ENCODE data around the gene SND1.

The SND1 gene

DNA sequence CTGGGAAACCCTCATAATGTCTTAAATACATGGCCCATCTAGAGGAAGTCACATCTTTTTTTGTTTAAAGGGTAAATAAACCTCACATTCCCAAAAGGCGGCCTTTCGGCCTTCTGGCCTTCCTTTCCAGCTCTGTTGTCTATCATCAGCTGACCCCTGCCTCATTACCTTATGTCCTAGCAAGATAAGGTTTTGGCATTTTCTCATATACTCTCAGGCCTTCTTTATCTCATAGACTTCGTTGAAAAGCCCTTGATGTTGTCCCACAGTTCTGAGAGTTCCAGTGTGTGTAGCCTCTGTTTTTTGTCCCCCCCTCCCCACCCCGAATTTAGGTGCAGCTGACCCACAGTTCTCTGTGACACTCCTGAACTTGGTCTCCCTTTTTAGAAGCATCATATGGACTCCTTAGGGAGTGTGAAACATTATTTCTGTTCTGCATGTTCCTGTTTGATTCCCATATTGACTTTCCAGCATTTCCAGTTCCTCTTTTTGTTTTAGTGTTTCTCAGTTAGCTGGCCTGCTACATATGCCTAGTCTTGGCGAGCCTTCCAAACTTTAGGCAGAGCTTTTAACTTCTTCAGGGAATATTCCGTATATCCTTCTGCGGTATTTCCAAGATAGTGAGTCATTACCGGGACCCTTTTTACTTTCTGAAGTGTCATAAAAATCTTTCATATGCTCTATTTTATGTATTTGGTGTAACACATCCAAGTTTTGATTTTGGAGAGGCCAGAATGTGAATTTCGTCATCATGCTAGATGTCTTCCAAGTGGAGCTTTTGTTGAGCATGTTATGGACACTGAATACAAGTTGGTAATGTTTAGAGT, 240.7 kb downstream of the SND1 start:
- in situ Hi-C loops (cut with MboI; ENCODE audit: low pct_unique_long_range_greater_than_20kb, low sequenced_read_pairs, unreplicated experiment): no loop called here
- DNase-seq (ENCODE audit: low spot score): no peak
- TF ChIP-seq, protein P1, sequence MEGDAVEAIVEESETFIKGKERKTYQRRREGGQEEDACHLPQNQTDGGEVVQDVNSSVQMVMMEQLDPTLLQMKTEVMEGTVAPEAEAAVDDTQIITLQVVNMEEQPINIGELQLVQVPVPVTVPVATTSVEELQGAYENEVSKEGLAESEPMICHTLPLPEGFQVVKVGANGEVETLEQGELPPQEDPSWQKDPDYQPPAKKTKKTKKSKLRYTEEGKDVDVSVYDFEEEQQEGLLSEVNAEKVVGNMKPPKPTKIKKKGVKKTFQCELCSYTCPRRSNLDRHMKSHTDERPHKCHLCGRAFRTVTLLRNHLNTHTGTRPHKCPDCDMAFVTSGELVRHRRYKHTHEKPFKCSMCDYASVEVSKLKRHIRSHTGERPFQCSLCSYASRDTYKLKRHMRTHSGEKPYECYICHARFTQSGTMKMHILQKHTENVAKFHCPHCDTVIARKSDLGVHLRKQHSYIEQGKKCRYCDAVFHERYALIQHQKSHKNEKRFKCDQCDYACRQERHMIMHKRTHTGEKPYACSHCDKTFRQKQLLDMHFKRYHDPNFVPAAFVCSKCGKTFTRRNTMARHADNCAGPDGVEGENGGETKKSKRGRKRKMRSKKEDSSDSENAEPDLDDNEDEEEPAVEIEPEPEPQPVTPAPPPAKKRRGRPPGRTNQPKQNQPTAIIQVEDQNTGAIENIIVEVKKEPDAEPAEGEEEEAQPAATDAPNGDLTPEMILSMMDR (IDR thresholded peaks at IDR 0.05; ENCODE audit: extremely low read depth, insufficient read depth, missing control alignments): no peak

DNA sequence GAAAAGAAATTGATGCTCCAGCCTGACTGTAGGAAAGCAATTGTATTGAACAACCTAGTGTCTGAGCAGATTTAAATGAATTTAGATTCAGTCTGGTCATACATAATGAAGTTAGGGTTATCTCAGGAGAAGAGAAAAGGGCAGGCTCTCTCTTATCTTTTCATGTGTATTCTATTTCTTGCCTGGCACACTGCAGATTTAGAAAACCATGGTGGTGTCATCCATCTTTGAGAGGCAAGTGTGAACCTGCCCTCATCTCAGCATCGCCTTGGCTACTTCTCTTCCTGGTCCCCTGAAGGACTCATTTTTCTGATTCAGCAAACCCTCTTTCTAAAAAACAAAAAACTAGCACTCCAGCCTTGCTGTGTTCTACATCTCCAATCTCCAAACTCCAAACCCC, 241.6 kb downstream of the SND1 start:
- DNase-seq (ENCODE audit: low spot score): no peak
- in situ Hi-C loops (cut with MboI; ENCODE audit: low pct_unique_long_range_greater_than_20kb, low sequenced_read_pairs, unreplicated experiment): no loop called here
- TF ChIP-seq, protein P1 (IDR thresholded peaks at IDR 0.05; ENCODE audit: extremely low read depth, insufficient read depth, missing control alignments): no peak

DNA sequence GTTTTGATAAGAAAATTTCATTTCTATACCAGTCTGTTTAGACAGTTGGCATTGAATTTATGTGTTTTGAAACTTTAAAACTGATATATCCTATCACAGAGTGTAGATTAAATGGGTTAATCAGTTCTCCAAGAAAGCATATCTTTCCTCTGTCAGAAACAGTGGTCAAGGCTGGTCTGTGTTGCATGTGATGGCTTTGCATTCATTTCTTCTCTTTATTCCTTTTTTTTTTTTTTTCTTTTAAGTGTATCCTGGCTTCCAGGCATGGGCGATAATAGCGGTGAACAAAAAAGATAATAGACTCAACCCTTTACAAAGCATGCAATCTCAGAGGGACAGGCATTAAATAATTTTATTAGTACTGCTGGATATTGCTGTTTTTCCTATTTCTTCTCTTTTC, 242.6 kb downstream of the SND1 start:
- DNase-seq (ENCODE audit: low spot score): no peak
- TF ChIP-seq, protein P1 (IDR thresholded peaks at IDR 0.05; ENCODE audit: extremely low read depth, insufficient read depth, missing control alignments): no peak
- in situ Hi-C loops (cut with MboI; ENCODE audit: low pct_unique_long_range_greater_than_20kb, low sequenced_read_pairs, unreplicated experiment): no loop called here

DNA sequence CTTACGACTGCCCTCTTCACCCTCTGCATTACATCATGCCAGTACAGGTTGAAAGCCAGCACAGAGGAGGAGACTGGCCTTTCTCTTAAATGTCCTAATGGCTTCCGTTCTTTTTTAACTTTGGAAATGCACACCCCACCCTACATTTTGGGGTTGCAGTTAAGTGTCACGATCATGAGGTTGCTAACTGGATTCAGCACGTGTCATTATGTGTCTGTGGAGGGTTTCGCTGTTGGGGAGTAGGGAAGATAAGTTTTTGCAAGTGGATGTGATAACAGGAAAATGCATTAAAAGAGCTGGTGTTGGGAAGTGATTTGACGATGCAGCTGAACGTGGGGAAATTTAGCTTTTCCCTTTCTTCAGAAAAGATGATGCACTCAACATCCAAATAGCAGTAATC, 243.4 kb downstream of the SND1 start:
- no peak for DNase-seq (ENCODE audit: low spot score)
- TF ChIP-seq, protein P1 (IDR thresholded peaks at IDR 0.05; ENCODE audit: extremely low read depth, insufficient read depth, missing control alignments): no peak
- in situ Hi-C loops (cut with MboI; ENCODE audit: low pct_unique_long_range_greater_than_20kb, low sequenced_read_pairs, unreplicated experiment): no loop called here

DNA sequence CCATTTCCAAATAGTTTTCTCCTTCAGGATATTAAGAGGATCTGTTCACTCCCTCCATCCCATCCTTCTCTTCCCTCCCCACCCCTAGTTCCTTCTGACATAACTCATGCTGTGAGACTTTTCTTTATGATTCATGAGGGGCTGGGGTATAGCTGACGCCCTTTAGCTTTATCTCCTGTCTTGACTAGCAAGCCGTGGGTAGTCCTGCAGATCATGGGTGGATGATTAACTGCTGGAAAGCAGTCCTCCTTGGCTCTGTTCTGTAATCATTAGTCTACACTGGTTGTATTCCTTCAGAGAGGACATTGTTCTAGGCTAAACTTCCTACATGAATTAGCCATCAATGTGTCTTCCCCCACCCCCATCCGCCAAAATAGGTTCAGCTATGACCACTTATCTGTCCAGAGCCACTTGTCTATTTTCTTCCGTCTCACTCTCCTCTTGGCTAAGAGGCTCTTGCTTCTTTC, 243.9 kb downstream of the SND1 start:
- TF ChIP-seq, protein P1 (IDR thresholded peaks at IDR 0.05; ENCODE audit: extremely low read depth, insufficient read depth, missing control alignments): no peak
- no peak for DNase-seq (ENCODE audit: low spot score)
- in situ Hi-C loops (cut with MboI; ENCODE audit: low pct_unique_long_range_greater_than_20kb, low sequenced_read_pairs, unreplicated experiment): no loop called here

DNA sequence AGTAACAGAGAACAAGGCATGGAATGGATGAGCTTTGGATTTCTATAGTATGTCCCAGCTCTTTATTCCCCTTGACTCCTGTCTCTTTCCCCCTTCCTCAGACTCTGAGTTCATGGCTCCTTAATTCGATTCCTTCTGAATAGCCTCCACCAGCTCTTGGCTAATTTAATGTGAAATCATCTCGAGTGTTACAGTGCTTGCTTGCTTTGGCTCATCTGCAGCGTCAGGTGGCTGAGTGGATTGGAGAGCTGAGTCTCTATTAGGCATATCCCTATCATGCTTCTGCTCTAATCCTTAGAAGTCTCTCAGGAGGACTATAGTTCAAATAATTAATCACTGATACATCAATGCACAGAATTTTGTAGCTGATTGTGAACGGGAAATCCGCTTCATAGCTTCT, 244.7 kb downstream of the SND1 start:
- no peak for DNase-seq (ENCODE audit: low spot score)
- in situ Hi-C loops (cut with MboI; ENCODE audit: low pct_unique_long_range_greater_than_20kb, low sequenced_read_pairs, unreplicated experiment): no loop called here
- TF ChIP-seq, protein P1 (IDR thresholded peaks at IDR 0.05; ENCODE audit: extremely low read depth, insufficient read depth, missing control alignments): no peak
